ENCODE measurements around the gene ANKS1B. TPM values are rescaled to one million over a fixed set of nuclear protein-coding genes. Genes with fewer than 3 reads are reported as not detected.

Gene ANKS1B
- total and polyA plus RNA-seq, 10 of the 15 experiments (the other 5 are each of a cell fraction or from before 2014, with no cell fraction given) = 0.16 to 1.3 (median 0.82) TPM; not detected in 7

DNA sequence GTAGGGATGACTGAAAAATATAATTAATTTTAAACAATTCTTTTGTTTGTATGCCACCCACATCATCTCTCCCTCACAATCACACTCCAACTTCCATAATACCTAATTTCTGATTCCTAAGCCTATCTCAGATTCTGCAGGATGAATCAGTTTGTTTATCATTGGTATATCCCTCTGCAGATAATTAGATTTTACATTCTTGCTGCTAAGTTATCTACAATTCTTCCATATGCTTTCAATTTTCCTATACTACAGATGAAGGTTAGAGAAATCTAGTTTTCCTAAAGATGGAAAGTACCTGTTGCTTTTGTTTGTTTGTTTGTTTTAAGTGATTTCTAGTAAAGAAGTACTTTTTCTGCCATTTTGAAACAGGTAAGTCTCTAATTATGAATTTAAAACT lies 105.3 kb downstream of the ANKS1B start:
- no peak overlapping the region for H2AFZ ChIP-seq (ENCODE audit: control insufficient read depth, low read depth, low read length)
- no TSS peak for BruUV-seq (replicated peaks)
- in situ Hi-C loops (cut with MboI) = no loop called here

GRCh38 chr12:99875081-99875480 lies 109.7 kb downstream of the ANKS1B start:
- ChIA-PET SMC1A (ENCODE audit: uncharacterized antibody, unreplicated experiment) (no interaction called here), POLR2A (no interaction called here), CTCF (no interaction called here), RAD21 (ENCODE audit: unreplicated experiment) (no interaction called here)
- Histone ChIP-seq H3K27me3 (replicated peaks in 1 of 2; ENCODE audit: control insufficient read depth in 2 of 2, insufficient read depth in 2 of 2, low read length in 1 of 2) (no peaks in the 10 kb centered on the region), H3K4me3 (no peak overlapping the region), H3K4me1 (ENCODE audit: control insufficient read depth, insufficient read depth, low read length) (no peaks in the 10 kb centered on the region), H3K9me3 (replicated peaks; ENCODE audit: control insufficient read depth, insufficient read depth, low read length) (no peaks in the 10 kb centered on the region), H3K9ac (ENCODE audit: control insufficient read depth, insufficient read depth, low read length) (no peak overlapping the region), H3K79me2 (ENCODE audit: control insufficient read depth, insufficient read depth, low read length) (no peaks in the 10 kb centered on the region), H3K36me3 (ENCODE audit: control insufficient read depth in 2 of 2, insufficient read depth in 2 of 2, low read length in 1 of 2) (no peaks in the 10 kb centered on the region), H3K4me2 (ENCODE audit: control insufficient read depth, insufficient read depth) (no peak overlapping the region), H2AFZ (ENCODE audit: control insufficient read depth, low read depth, low read length) (no peak overlapping the region), H3K27ac (ENCODE audit: control insufficient read depth, insufficient read depth) (no peak overlapping the region), H4K20me1 (ENCODE audit: control insufficient read depth, insufficient read depth) (no peaks in the 10 kb centered on the region)
- in situ Hi-C loops (cut with MboI) = no loop called here
- DNase-seq (ENCODE audit: low read depth, low spot score) (no peak), ATAC-seq (no peak), FAIRE-seq (no peak)
- BruUV-seq (replicated peaks) = no TSS peak
- intact Hi-C loops (cut with micrococcal nuclease; ENCODE audit: unreplicated experiment) = no loop called here
- TF ChIP-seq ESRRA (IDR thresholded peaks at IDR 0.05; ENCODE audit: low read length) (no peak), TARDBP (IDR thresholded peaks at IDR 0.05; ENCODE audit: borderline replicate concordance) (no peak), ZNF24 (IDR thresholded peaks at IDR 0.05) (no peak), GATAD2B (conservative IDR thresholded peaks at IDR 0.05; ENCODE audit: low read depth) (no peak), PAX5 (IDR thresholded peaks at IDR 0.05; ENCODE audit: borderline replicate concordance, low read depth, low read length) (no peak), BHLHE40 (IDR thresholded peaks at IDR 0.05; ENCODE audit: borderline replicate concordance in 1 of 2, low read depth in 2 of 2, low read length in 1 of 2) (no peak), ZNF687 (IDR thresholded peaks at IDR 0.05) (no peak), BCL11A (IDR thresholded peaks at IDR 0.05; ENCODE audit: low read depth, low read length) (no peak), NFYB (IDR thresholded peaks at IDR 0.05; ENCODE audit: insufficient read depth, low read depth, low read length) (no peak), SIX5 (IDR thresholded peaks at IDR 0.05; ENCODE audit: low read depth, low read length, severe bottlenecking) (no peak), RAD21 (IDR thresholded peaks at IDR 0.05; ENCODE audit: insufficient read depth, low read depth, low read length) (no peak)

More for the DNA sequence above, 105.3 kb downstream of the ANKS1B start:
- H4K20me1 ChIP-seq (ENCODE audit: control insufficient read depth, insufficient read depth) = no peaks in the 10 kb centered on the region
- no peak overlapping the region for H3K27ac ChIP-seq (ENCODE audit: control insufficient read depth, insufficient read depth)
- H3K4me3 ChIP-seq = no peak overlapping the region
- H3K4me1 ChIP-seq (ENCODE audit: control insufficient read depth, insufficient read depth, low read length) = no peaks in the 10 kb centered on the region
- RAD21 ChIA-PET (ENCODE audit: unreplicated experiment) = no interaction called here
- FAIRE-seq = no peak
- SMC1A ChIA-PET (ENCODE audit: uncharacterized antibody, unreplicated experiment) = no interaction called here
- no peaks in the 10 kb centered on the region for H3K79me2 ChIP-seq (ENCODE audit: control insufficient read depth, insufficient read depth, low read length)
- H3K27me3 ChIP-seq (replicated peaks in 1 of 2; ENCODE audit: control insufficient read depth in 2 of 2, insufficient read depth in 2 of 2, low read length in 1 of 2) = no peaks in the 10 kb centered on the region
- no peaks in the 10 kb centered on the region for H3K36me3 ChIP-seq (ENCODE audit: control insufficient read depth in 2 of 2, insufficient read depth in 2 of 2, low read length in 1 of 2)
- no peaks in the 10 kb centered on the region for H3K9me3 ChIP-seq (replicated peaks; ENCODE audit: control insufficient read depth, insufficient read depth, low read length)
- intact Hi-C loops (cut with micrococcal nuclease; ENCODE audit: unreplicated experiment) = no loop called here
- POLR2A ChIA-PET = no interaction called here
- no peak for ATAC-seq
- H3K4me2 ChIP-seq (ENCODE audit: control insufficient read depth, insufficient read depth) = no peak overlapping the region
- CTCF ChIA-PET = no interaction called here
- DNase-seq (ENCODE audit: low read depth, low spot score) = no peak
- TF ChIP-seq IKZF2 (IDR thresholded peaks at IDR 0.05) (no peak), CEBPB (IDR thresholded peaks at IDR 0.05; ENCODE audit: borderline replicate concordance in 1 of 2, low read depth in 2 of 2, low read length in 2 of 2) (no peak), RB1 (IDR thresholded peaks at IDR 0.05; ENCODE audit: borderline replicate concordance) (no peak), EED (IDR thresholded peaks at IDR 0.05; ENCODE audit: low read depth) (no peak), SRF (IDR thresholded peaks at IDR 0.05; ENCODE audit: low read depth in 2 of 2, low read length in 2 of 2) (no peak), BACH1 (IDR thresholded peaks at IDR 0.05; ENCODE audit: borderline replicate concordance) (no peak), HDGF (IDR thresholded peaks at IDR 0.05) (no peak), MEF2B (IDR thresholded peaks at IDR 0.05; ENCODE audit: partially characterized antibody, poor library complexity, severe bottlenecking) (no peak), KDM1A (IDR thresholded peaks at IDR 0.05; ENCODE audit: borderline replicate concordance) (no peak), EP300 (IDR thresholded peaks at IDR 0.05; ENCODE audit: borderline replicate concordance in 1 of 2, control insufficient read depth in 1 of 2, low read depth in 2 of 2, low read length in 2 of 2) (no peak), POLR2A (IDR thresholded peaks at IDR 0.05; ENCODE audit: low read depth, low read length) (no peak), MYC (IDR thresholded peaks at IDR 0.05; ENCODE audit: insufficient read depth, insufficient read length, insufficient replicate concordance, low read length, severe bottlenecking) (no peak), ZSCAN29 (IDR thresholded peaks at IDR 0.05) (no peak), IRF4 (IDR thresholded peaks at IDR 0.05; ENCODE audit: low read depth, low read length) (no peak)
- no peak overlapping the region for H3K9ac ChIP-seq (ENCODE audit: control insufficient read depth, insufficient read depth, low read length)
